ENCODE data around the gene MRPL10. TPM values are rescaled to one million over a fixed set of nuclear protein-coding genes. Genes with fewer than 3 reads are reported as not detected.

MRPL10 gene
- total RNA-seq, 1 donor from 2014 or later: 58.3 TPM

DNA sequence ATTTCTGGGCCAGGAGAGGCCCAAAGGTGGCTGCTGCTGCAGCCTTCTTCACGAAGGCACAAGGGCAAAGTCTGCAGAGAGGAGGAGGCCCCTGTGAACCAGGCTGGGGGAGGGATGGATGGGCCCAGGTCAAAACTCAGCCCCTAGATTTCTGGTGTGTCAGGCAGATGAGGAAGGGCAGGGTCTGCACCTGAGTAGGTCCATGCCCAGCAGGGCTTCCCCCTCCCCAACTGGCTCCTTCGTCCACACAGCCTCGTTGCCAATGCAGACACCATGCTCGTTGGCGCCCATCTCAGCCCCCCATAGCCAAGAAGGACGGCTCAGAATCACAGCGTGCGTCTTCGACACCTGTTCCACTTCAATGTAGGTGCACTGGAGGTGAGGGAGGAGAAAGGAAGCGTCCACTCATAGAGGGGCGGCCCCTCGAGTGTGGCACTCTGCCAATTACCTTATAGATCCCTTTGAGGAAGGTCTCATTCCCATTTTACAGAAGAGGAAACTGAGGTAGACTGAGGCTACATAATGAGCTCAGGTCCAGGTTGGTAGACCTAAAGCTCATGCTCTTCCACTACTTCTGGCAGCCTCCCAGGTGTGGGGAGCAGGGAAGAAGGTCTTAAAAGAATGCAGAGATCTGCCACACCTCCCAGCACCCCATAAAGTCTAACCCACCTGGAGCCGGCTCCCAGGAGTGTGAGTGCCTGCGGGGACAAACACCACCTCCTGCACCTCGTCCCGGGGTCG, 8.8 kb upstream of the MRPL10 start:
- H3K4me3 Mint-ChIP-seq: peak overlapping the region; percentile 100
- intact Hi-C loops (cut with micrococcal nuclease): loop anchor here (2.0 to 5.0 kb wide), 2 partner anchors 131 to 172 kb away; partner anchors contain the start of gene CDK5RAP3
- H3K27me3 Mint-ChIP-seq: peaks cover 10% of the 10 kb centered on the region
- no peak for DNase-seq
- H3K36me3 Mint-ChIP-seq (ENCODE audit: low read depth): peaks cover 10% of the 10 kb centered on the region
- no peaks in the 10 kb centered on the region for H3K9me3 Mint-ChIP-seq
- H3K4me1 Mint-ChIP-seq: peaks cover 33% of the 10 kb centered on the region
- H3K27ac Mint-ChIP-seq: peak overlapping the region; percentile 98

GRCh38 chr17:47839071-47839470, 7.7 kb upstream of the MRPL10 start:
- Mint-ChIP-seq H3K4me3 (peak overlapping the region; percentile 7), H3K4me1 (peaks cover 43% of the 10 kb centered on the region), H3K27ac (no peak overlapping the region), H3K36me3 (ENCODE audit: low read depth) (peaks cover 10% of the 10 kb centered on the region), H3K9me3 (no peaks in the 10 kb centered on the region), H3K27me3 (peaks cover under 1% of the 10 kb centered on the region)
- intact Hi-C loops (cut with micrococcal nuclease): no loop called here
- no peak for DNase-seq

- Mint-ChIP-seq H3K27me3 (no peaks in the 10 kb centered on the region), H3K4me1 (peaks cover 45% of the 10 kb centered on the region), H3K4me3 (peak overlapping the region; percentile 7), H3K9me3 (no peaks in the 10 kb centered on the region), H3K36me3 (ENCODE audit: low read depth) (peaks cover 10% of the 10 kb centered on the region), H3K27ac (no peak overlapping the region)
- intact Hi-C loops (cut with micrococcal nuclease): no loop called here
- no peak for DNase-seq
Measured at GRCh38 chr17:47838636-47839035, 7.3 kb upstream of the MRPL10 start.

- no peaks in the 10 kb centered on the region for H3K9me3 Mint-ChIP-seq
- H3K4me1 Mint-ChIP-seq: peaks cover 42% of the 10 kb centered on the region
- no peaks in the 10 kb centered on the region for H3K27me3 Mint-ChIP-seq
- H3K27ac Mint-ChIP-seq: peak overlapping the region; percentile 15
- no peak overlapping the region for H3K4me3 Mint-ChIP-seq
- intact Hi-C loops (cut with micrococcal nuclease): no loop called here
- DNase-seq: no peak
- peaks cover 10% of the 10 kb centered on the region for H3K36me3 Mint-ChIP-seq (ENCODE audit: low read depth)
Measured at GRCh38 chr17:47837401-47838039, 6.2 kb upstream of the MRPL10 start.

DNA sequence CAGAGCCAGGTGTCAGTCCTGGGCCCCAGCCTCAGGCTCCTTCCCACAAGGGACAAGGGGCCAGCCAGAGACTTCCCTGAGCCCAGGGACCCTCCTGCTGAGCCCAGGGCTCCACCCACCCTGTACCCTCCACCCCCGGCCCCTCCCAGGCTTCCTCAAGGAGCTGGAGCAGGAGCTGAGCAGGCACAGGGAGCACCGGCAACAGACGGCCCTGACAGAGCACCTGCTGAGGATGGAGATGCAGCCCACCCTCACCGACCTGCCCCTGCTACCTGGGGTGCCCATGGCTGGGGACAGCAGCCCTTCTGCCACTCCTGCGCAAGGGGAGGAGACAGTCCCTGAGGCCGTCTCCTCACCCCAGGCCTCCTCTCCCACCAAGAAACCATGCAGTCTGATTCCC, 5.3 kb upstream of the MRPL10 start:
- Mint-ChIP-seq H3K27ac (no peak overlapping the region), H3K9me3 (no peaks in the 10 kb centered on the region), H3K4me1 (peaks cover 39% of the 10 kb centered on the region), H3K36me3 (ENCODE audit: low read depth) (peaks cover 10% of the 10 kb centered on the region), H3K4me3 (no peak overlapping the region), H3K27me3 (no peaks in the 10 kb centered on the region)
- intact Hi-C loops (cut with micrococcal nuclease): no loop called here
- no peak for DNase-seq

- DNase-seq: no peak
- Mint-ChIP-seq H3K27me3 (no peaks in the 10 kb centered on the region), H3K27ac (no peak overlapping the region), H3K36me3 (ENCODE audit: low read depth) (peaks cover 12% of the 10 kb centered on the region), H3K4me3 (no peak overlapping the region), H3K9me3 (no peaks in the 10 kb centered on the region), H3K4me1 (peaks cover 36% of the 10 kb centered on the region)
- intact Hi-C loops (cut with micrococcal nuclease): no loop called here
Measured at GRCh38 chr17:47834756-47835155, 3.4 kb upstream of the MRPL10 start.

GRCh38 chr17:47831934-47832327, 590 bp upstream of the MRPL10 start:
- DNase-seq: no peak
- H3K4me3 Mint-ChIP-seq: peak overlapping the region; percentile 94
- H3K27me3 Mint-ChIP-seq: no peaks in the 10 kb centered on the region
- peaks cover 38% of the 10 kb centered on the region for H3K4me1 Mint-ChIP-seq
- intact Hi-C loops (cut with micrococcal nuclease): loop anchor here (1.0 to 2.0 kb wide), 2 partner anchors 11 to 63 kb away; partner anchors contain the start of gene OSBPL7
- H3K9me3 Mint-ChIP-seq: no peaks in the 10 kb centered on the region
- peaks cover 20% of the 10 kb centered on the region for H3K36me3 Mint-ChIP-seq (ENCODE audit: low read depth)
- H3K27ac Mint-ChIP-seq: peak overlapping the region; percentile 89

DNA sequence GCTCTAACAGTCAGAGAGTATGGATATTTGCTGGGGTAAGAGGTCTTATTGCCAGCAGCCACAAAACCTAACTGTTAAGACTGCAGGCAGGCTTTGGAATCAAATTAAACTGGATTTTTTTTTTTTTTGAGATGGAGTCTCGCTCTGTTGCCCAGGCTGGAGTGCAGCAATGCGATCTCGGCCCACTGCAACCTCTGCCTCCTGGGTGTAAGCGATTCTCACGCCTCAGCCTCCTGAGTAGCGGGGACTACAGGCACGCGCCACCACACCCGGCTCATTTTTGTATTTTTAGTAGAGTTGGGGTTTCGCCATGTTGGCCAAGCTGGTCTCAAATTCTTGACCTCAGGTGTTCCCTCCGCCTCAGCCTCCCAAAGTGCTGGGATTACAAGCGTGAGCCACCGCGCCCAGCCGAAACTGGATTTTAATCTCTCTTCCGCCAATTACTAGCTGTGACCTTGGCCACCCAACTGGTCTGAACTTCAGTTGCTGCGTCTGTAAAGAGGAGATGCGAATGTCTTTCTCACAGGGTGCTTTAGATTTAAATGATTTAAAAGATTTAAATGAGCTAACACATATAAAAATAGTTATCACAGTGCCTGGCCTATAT, 842 bp downstream of the MRPL10 start:
- Mint-ChIP-seq H3K4me3 (peak overlapping the region; percentile 94), H3K36me3 (ENCODE audit: low read depth) (peaks cover 28% of the 10 kb centered on the region), H3K27ac (peak overlapping the region; percentile 89), H3K9me3 (no peaks in the 10 kb centered on the region), H3K27me3 (no peaks in the 10 kb centered on the region), H3K4me1 (peaks cover 34% of the 10 kb centered on the region)
- no peak for DNase-seq
- intact Hi-C loops (cut with micrococcal nuclease): loop anchor here (1.0 to 2.0 kb wide), 2 partner anchors 9 to 64 kb away; partner anchors contain the start of gene OSBPL7

DNA sequence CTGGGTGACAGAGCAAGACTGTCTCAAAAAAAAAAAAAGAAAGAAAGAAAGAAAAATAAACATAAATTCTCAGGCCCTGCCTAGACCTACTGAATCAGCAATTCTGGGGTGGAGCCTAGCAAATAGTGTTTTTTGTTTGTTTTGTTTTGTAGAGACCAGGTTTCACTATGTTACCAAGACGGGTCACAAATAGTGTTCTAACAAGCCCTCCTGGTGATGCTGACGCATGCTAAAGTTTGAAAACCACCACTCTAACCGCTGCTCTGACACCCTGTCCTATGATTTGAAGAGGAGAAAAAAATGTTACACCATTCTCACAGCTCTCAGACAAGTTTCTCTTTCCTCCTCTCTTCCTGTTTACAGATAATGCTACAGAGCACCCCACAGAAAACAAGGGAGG, 1.5 kb downstream of the MRPL10 start:
- H3K9me3 Mint-ChIP-seq: no peaks in the 10 kb centered on the region
- H3K4me3 Mint-ChIP-seq: peak overlapping the region; percentile 94
- no peaks in the 10 kb centered on the region for H3K27me3 Mint-ChIP-seq
- peaks cover 32% of the 10 kb centered on the region for H3K36me3 Mint-ChIP-seq (ENCODE audit: low read depth)
- intact Hi-C loops (cut with micrococcal nuclease): loop anchor here (2.0 kb wide), 1 partner anchor 65 kb away; no protein-coding TSS in a partner anchor
- DNase-seq: peak; percentile 78
- peak overlapping the region; percentile 89 for H3K27ac Mint-ChIP-seq
- H3K4me1 Mint-ChIP-seq: peaks cover 31% of the 10 kb centered on the region

GRCh38 chr17:47823519-47823918, 7.8 kb downstream of the MRPL10 start:
- intact Hi-C loops (cut with micrococcal nuclease): no loop called here
- H3K4me3 Mint-ChIP-seq: no peak overlapping the region

GRCh38 chr17:47822785-47823184, 8.6 kb downstream of the MRPL10 start:
- H3K27me3 Mint-ChIP-seq: no peaks in the 10 kb centered on the region
- H3K4me3 Mint-ChIP-seq: peak overlapping the region; percentile 37
- H3K9me3 Mint-ChIP-seq: no peaks in the 10 kb centered on the region
- DNase-seq: no peak
- peaks cover 22% of the 10 kb centered on the region for H3K4me1 Mint-ChIP-seq
- intact Hi-C loops (cut with micrococcal nuclease): no loop called here
- peaks cover 43% of the 10 kb centered on the region for H3K36me3 Mint-ChIP-seq (ENCODE audit: low read depth)
- no peak overlapping the region for H3K27ac Mint-ChIP-seq

More at GRCh38 chr17:47823519-47823918, 7.8 kb downstream of the MRPL10 start:
- Mint-ChIP-seq H3K4me1 (peaks cover 22% of the 10 kb centered on the region), H3K27ac (no peak overlapping the region), H3K27me3 (no peaks in the 10 kb centered on the region), H3K9me3 (no peaks in the 10 kb centered on the region), H3K36me3 (ENCODE audit: low read depth) (peaks cover 45% of the 10 kb centered on the region)
- DNase-seq: no peak

- peak within 1 kb of the TSS; percentile 98 for H3K4me3 Mint-ChIP-seq
- intact Hi-C loops (cut with micrococcal nuclease): loop anchor here (1.0 kb wide), 1 partner anchor 10 kb away; the partner anchor contains the start of genes LRRC46 and MRPL10
- peak; percentile 92 for DNase-seq
- H3K4me1 Mint-ChIP-seq: peaks cover 22% of the 10 kb centered on the region
- no peaks in the 10 kb centered on the region for H3K27me3 Mint-ChIP-seq
- H3K9me3 Mint-ChIP-seq: no peaks in the 10 kb centered on the region
- H3K36me3 Mint-ChIP-seq (ENCODE audit: low read depth): peaks cover 44% of the 10 kb centered on the region
- peak within 1 kb of the TSS; percentile 81 for H3K27ac Mint-ChIP-seq
Measured at GRCh38 chr17:47821424-47822391, 9.6 kb downstream of the MRPL10 start, which contains the start of gene OSBPL7. OSBPL7 (minus strand) TSS chr17:47821794; CDS start chr17:47820278, 1,516 bp downstream.

DNA sequence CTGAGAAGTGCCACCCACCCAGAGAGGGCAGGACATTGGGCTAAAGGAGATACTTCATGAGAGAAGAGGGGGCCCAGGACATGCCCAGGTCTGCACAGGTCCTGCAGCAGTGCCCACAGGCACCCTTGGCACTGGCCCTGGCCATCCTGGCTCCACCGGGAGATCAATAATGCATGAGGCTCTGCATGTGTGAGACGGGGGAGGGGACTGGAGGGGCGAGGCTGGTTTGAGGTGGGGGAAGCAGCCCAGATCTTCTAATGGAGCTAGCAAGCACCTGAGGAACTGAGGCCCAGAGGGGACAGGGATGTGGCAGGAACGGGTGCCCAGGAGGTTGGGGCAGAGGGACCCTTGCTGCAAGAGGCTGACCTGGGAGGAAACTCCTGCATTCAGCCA, 10.3 kb downstream of the MRPL10 start:
- H3K36me3 Mint-ChIP-seq (ENCODE audit: low read depth): peaks cover 41% of the 10 kb centered on the region
- intact Hi-C loops (cut with micrococcal nuclease): loop anchor here (1.0 kb wide), 1 partner anchor 10 kb away; the partner anchor contains the start of genes LRRC46 and MRPL10
- H3K9me3 Mint-ChIP-seq: no peaks in the 10 kb centered on the region
- H3K27me3 Mint-ChIP-seq: no peaks in the 10 kb centered on the region
- peaks cover 22% of the 10 kb centered on the region for H3K4me1 Mint-ChIP-seq
- H3K4me3 Mint-ChIP-seq: peak overlapping the region; percentile 98
- peak overlapping the region; percentile 81 for H3K27ac Mint-ChIP-seq
- DNase-seq: no peak
